ENCODE results near the gene NOC4L.

DNA sequence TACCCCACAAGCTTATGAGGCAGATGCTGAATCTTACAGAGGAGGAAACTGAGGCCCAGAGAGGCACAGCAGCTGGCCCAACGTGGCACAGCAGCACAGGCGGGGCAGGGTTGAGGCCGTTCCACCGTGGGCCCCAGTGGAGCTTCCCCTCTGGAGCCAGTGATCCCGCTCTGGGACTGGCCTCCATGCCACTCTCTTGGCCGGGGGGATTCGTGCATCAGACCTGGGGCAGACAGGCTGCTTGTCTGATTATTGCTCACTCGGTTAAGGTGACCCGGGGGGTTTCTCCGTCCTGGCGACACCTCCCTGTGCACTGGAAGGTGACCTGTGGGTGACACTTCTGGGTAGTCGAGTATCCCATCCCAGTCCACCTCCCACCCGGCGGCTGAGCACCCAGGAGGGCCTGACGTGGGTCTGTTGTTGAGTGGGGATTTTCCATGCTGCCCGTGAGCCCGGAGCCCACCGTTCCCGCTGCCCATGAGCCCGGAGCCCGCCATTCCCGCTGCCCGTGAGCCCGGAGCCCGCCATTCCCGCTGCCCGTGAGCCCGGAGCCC is 27.8 kb downstream of the NOC4L start:
- no peak for TF ChIP-seq YY1 (IDR thresholded peaks at IDR 0.05; ENCODE audit: insufficient read depth, insufficient read length)
- no peak for TF ChIP-seq ZNF274 (IDR thresholded peaks at IDR 0.05; ENCODE audit: low read depth, low read length)
- TF ChIP-seq SUZ12 (IDR thresholded peaks at IDR 0.05; ENCODE audit: extremely low read depth, insufficient read depth, insufficient read length), result no peak

All from NT2/D1 (cell line).